Activated CD4-positive, alpha-beta T cell treated with anti-CD3 and anti-CD28 coated beads, Interleukin-2, amount 50 U/mL, for 24 hours (primary cell): ENCODE data around the gene FANCC.
"Not testable (repeated sequence)": the region's sequence is repeated elsewhere in the genome, so short reads cannot be mapped to it uniquely, and the experiment has no call there.

Experiments used
- DNase-seq, 2 donors: peaks; one replicate each; pipeline ENCODE4 v3.0.0-alpha.2; 2020; ENCODE audit warnings: low read depth in 1 of 2, low spot score in 1 of 2

The FANCC gene

GRCh38 chr9:95284162-95285080 lies 33.1 kb downstream of the FANCC start:
- DNase-seq, result no peak

GRCh38 chr9:95283673-95284072 lies 33.8 kb downstream of the FANCC start:
- DNase-seq, result no peak

DNA sequence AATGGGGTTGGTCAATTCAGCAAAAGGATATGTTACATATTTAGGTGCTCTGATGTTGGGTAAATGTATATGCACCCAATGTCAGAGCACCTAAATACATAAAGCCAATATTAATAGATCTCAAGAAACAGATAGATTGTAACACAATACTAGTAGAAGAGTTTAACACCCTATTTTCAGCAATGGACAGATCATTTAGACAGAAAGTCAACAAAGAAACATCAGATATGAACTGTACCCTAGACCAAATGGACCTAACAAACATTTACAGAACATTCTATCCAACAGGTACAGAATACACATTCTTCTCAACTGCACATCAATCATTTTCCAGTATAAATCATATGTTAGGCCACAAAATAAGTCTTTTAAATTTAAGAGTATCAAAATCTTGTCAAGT lies 35.2 kb downstream of the FANCC start:
- DNase-seq, result no peak

- DNase-seq, result no peak
Observed at GRCh38 chr9:95280745-95281144, 36.8 kb downstream of the FANCC start.

DNA sequence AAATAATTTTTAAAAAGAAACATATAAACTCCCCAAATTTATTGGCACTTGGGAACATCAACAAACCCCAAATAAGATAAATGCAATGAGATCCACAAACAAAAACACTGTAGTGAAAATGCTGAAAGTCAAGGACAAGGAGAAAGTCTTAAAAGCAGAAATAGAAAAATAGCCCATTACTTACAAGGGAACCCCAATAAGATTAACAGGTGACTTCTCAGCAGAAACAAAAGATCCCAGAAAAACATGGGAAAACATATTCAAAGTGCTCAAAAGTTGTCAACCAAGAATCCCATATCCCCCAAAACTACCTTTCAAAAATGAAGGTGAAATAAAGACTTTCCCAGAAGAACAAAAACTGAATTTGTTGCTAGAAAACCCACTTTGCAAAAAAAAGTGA lies 40.0 kb downstream of the FANCC start:
- no peak for DNase-seq

DNA sequence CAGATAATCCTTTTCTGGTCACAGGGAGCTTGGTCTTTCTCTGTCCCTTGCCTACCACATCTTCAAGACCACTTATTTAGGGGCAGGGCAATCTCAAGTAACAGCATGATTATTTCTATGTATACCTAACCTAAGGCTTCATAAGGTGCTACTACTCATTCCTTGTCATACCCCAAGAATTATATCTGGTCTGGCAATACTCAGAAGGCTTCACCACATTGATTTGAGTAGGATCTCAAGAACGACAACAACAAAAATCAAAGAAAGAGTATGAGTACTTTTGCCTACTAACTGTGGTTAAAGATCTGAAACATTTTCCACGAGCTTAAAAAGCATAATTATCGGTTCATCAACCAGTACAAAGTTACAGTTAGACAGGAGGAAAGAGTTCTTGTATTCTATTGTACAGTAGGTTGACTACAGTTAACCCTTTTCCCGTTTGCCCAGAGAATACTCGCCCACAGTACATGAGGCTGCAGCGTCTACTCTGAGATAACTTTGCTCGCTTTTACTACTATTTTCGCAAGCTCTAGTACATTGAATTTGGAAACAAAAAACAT lies 41.0 kb downstream of the FANCC start:
- no peak for DNase-seq

DNA sequence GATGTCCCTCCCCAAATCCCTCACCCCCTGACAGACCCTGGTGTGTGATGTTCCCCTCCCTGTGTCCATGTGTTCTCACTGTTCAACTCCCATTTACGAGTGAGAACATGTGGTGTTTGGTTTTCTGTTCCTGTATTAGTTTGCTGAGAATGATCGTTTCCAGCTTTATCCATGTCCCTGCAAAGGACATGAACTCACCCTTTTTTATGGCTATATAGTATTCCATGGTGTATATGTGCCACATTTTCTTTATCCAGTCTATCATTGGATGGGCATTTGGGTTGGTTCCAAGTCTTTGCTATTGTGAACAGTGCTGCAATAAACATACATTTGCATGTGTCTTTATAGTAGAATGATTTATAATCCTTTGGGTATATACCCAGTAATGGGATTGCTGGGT lies 43.3 kb downstream of the FANCC start:
- DNase-seq, result not testable (repeated sequence)

DNA sequence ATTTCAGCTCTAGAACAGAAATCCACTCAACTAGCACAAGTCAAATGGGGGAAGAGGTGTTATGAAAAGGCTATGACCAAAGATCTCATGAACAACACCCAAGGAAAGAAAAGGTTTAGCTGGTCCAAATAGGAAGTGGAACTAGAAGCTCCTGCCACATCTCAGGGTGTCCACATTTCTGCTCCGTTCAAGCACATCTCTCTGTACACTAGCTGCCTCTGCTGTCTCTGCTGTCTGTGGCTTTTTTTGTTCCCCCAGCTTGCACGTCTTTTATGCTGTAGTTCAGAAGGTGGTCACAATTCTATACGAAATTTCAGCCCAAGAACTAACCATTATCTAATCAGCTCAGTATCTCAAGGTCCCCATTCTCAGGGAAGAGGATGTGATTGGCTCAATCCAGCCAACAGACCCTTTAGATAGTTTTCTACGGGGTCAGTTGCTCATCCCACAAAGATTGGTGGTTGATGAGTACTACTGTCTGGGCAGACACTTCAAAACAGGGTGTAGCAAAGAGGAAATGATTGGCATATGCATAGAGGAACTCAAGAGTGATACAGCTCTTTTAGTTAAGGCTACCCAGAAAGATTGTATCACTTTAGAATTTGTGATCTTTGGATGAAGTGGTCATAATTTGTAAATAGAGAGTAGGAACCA lies 44.0 kb downstream of the FANCC start:
- no peak for DNase-seq

DNA sequence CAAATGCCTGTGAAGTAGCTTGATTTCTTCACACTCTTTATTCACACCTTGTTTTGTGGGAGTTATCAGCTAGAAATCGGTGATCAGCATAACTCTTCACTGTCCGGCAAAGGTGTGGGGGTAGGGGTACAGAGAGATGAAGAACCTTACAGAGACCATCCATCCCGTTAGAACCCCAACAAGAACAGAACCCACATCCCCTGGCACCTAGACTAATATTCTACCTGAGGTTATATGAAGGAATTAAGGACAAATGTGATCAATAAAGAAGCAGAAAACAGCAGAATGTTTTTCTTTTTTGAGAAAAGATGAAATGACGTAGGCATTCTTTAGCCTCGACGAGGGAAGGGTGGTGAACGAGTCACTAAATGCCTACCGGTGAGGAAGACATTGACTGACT lies 44.7 kb downstream of the FANCC start:
- DNase-seq, result no peak

- no peak for DNase-seq
Observed at GRCh38 chr9:95270790-95271189, 46.7 kb downstream of the FANCC start.

DNA sequence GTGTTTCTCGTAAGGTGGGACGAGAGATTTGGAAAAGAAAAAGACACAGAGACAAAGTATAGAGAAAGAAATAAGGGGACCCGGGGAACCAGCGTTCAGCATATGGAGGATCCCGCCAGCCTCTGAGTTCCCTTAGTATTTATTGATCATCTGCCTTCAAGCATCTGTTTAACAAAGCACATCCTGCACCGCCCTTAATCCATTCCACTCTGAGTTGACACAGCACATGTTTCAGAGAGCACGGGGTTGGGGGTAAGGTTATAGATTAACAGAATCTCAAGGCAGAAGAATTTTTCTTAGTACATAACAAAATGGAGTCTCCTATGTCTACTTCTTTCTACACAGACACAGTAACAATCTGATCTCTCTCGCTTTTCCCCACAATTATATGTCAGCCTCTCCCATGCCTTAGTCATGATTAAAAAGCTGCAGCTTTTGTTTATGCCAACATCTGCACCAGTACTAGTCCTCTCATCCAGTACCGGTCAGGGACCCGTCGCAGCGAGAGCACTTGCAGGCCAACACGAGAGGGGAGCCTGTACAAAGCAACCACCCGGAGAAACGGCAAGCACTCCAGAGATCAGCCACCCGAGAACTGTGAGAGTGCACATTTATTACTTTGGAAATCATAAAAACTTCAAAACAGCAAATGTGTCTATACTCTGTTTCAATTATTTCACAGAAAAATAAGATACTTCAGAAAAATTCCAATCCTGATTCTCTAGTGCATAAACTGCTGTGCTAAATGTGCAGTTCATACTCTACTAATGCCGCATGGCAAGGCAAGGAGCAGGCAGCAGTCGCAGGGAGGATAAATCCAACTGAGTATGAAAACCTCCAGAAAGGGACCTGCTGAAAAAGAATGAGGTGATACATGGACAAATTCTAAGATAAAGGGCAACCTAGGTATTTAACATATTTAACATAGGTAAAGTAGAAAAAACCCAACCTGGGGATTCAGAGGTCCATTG lies 47.4 kb downstream of the FANCC start:
- DNase-seq, result not testable (repeated sequence)

GRCh38 chr9:95268681-95269080 lies 48.8 kb downstream of the FANCC start:
- DNase-seq, result no peak

DNA sequence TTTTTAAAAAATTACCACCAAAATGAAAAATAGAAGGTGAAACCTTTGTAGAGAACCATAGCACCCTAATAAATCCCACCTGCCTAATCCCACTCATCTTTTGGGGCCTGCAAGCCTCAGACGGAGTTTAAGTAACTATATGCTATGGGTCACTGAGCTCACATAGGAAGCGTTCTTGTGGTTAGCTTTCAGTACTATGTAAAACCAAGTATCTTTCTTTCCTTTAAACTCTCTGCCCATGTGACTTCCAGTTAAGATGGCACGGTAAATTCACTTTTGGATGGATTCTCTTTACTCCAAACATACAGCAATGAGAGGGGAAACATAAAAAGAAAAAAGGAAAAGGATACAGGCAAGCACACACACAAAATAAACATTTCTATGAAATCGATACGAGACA lies 50.9 kb downstream of the FANCC start:
- DNase-seq, result no peak

DNA sequence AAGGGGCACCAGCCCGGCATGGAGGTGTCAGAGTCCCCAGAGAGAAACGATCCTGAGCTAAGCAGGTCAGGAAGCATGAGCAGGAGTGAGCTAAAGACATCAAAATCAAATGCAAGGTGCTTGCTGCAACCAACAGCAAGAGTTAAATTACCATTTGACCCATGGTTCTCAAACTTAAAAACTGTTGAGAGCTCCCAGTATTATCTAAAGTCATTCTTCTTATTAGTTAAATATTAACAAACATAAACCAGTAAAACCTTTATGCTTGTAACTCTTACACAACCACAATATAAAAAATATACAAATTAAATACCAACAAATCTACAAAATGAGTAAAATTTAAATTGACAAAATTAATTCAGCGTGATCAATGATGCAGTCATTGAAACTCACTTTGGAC lies 51.5 kb downstream of the FANCC start:
- DNase-seq, result no peak

DNA sequence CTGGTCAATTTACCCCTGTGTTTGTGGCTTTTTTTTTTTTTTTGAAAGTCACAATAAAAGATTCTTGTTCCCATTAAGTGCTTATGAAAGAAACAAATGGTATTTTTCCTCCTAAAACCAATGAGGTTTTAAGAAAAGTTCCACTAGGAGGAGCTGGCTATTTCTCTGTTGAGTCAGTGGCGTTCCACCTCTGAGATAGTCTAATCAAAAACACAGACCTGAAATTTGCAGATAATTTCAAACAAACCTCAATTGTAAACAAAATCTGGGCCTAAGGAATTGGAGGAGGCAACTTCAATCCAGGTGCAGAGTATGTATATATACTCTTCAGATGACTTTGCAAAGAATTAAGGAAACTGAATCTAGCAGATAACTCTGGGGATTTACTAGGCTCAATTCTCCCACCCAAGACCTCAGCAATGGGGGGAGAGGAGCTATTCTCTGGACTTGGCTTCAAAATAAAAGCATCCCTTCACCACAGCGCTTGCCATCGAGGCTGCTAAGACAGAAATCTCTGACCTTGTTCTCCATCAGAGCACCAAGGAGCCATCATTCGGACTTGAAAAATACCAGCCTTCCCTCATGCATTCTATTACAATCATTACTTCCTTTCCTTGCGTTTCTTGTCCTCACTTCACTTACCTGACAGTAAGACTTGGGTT lies 52.4 kb downstream of the FANCC start:
- DNase-seq, result no peak

DNA sequence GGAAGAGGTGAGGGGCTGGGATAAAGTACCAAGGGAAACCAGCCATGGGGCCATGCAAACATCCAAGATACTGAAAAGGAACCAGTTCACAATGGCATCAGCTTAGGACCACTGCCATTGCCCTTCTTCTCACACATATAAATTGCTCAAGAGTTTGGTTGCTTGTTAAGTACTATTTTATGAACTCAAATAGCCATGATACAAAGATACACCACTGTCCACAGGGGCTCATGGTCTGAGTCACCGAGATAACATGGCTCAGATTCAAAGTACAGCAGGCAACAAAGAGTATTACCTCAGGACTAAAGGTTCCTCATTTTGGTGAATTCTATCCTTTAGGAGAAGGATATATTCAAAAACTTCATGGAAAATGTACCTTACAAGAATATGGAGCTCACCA lies 55.6 kb downstream of the FANCC start:
- no peak for DNase-seq

GRCh38 chr9:95250462-95251221 lies 66.9 kb downstream of the FANCC start:
- no peak for DNase-seq

- DNase-seq, result no peak
Observed at GRCh38 chr9:95249986-95250385, 67.5 kb downstream of the FANCC start.

DNA sequence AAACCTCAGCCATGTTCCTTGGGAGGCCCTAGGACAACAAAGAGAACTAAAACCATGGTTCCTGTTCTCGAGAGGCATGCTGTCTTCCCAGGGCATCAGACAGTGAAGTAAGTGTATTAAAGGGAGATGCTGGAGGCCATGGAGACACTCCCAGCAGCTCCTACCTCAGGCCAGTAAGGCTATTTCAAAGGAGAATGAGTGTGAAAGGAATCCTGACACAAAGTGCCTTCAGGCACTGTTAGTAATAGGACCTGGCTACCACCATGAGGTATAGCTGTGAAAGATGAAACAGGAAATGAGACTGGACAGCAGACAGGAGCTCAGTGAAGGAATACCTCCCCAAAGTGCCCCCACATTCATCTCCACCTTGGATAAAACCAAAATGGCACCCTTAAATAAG lies 71.0 kb downstream of the FANCC start:
- no peak for DNase-seq

- no peak for DNase-seq
Observed at GRCh38 chr9:95242613-95243012, 74.9 kb downstream of the FANCC start.
